HG03064 (cell line): ENCODE measurements around the gene CATSPERZ.

ENCODE experiments used
- ATAC-seq: cut with Tn5 transposase; IDR thresholded peaks from one replicate; pipeline ENCODE4 v1.9.1; 2021; ENCODE audit warnings: low read depth; ENCODE audit not compliant: unreplicated experiment

The CATSPERZ gene

DNA sequence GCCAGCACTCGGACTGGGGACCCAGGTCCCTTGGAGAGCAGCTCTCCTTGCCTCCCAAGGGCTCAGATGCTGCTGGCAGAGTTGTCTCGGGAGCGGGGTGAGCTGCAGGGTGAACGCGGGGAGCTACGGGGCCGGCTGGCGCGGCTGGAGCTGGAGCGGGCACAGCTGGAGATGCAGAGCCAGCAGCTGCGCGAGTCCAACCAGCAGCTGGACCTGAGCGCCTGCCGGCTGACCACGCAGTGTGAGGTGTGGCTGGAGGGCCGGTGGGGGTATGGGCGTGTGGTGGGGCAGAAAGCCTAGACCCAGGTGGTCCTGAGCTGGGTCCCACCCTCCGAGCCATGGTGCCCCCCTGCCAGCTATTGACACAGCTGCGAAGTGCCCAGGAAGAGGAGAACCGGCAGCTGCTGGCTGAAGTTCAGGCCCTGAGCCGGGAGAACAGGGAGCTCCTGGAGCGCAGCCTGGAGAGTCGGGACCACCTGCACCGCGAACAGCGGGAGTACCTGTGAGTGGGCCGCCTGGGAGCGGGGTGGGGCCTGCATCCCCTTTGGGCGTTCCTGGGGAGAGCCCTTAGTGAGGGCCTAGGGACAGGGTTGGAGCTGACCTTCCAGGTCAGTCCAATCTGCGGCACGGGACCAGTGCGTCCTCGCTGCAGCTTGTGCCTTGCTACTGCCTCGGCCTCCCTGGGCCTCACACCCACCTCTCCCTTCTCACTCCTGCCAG lies 53.0 kb downstream of the CATSPERZ start:
- no peak for ATAC-seq

DNA sequence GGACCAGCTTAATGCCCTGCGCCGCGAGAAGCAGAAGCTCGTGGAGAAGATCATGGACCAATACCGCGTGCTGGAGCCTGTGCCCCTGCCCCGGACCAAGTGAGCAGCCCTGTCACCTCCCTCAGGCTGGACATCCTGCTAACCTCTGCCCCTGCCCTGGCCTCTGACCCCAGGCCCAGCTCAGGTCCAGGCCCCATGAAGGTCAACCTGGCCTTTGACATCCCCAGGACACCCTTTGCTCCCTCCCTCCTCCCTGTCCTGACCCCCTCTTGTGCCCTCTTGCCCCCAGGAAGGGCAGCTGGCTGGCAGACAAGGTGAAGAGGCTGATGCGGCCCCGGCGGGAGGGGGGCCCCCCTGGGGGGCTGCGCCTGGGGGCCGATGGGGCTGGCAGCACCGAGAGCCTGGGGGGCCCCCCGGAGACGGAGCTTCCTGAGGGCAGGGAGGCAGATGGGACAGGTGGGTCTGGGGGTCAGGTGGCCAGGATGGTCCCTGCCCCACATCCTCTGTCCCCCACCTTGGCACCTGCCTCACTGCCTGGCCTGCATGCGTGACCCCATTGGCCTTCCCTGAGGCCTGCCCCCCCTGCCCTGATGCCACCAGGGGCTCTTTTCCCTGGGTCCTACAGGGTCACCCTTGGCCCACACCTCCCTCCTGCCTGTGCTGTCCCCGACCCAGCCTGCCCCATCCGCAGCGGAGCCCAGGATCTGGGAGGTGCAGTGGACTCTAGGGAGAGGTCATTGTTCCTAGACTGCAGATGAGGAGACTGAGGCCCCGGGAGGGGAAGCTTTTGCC lies 53.8 kb downstream of the CATSPERZ start:
- ATAC-seq, result no peak
